Adipocyte (in vitro differentiated cells): Measurements from ENCODE around the gene CDC42BPB.
A peak's percentile ranks its signal among the peaks of the same experiment; 100 is the strongest.
"Not testable (repeated sequence)": the region's sequence is repeated elsewhere in the genome, so short reads cannot be mapped to it uniquely, and the experiment has no call there.

ENCODE experiments used
- DNase-seq: peaks from one replicate; pipeline ENCODE4 v3.0.0-alpha.2; 2015; ENCODE audit warnings: low read depth
- H3K27me3 ChIP-seq: replicated peaks from 2 replicates; pipeline ENCODE4 v1.7.0; 2013; ENCODE audit warnings: mild to moderate bottlenecking, low read length, moderate library complexity; ENCODE audit not compliant: control insufficient read depth, insufficient read depth
- H3K36me3 ChIP-seq: 2 replicates; pipeline ENCODE4 v1.7.0; 2013; ENCODE audit warnings: low read length, mild to moderate bottlenecking, moderate library complexity; ENCODE audit not compliant: control insufficient read depth, insufficient read depth, severe bottlenecking
- H3K4me1 ChIP-seq: 2 replicates; pipeline ENCODE4 v1.7.0; 2013; ENCODE audit warnings: mild to moderate bottlenecking, low read length, moderate library complexity; ENCODE audit not compliant: control insufficient read depth, insufficient read depth
- H3K4me3 ChIP-seq: 2 replicates; pipeline ENCODE4 v1.7.0; 2013; ENCODE audit warnings: mild to moderate bottlenecking, low read length, moderate library complexity
- H3K9ac ChIP-seq: 2 replicates; pipeline ENCODE4 v1.7.0; 2013; ENCODE audit warnings: mild to moderate bottlenecking, low read length, moderate library complexity
- H3K9me3 ChIP-seq: 2 replicates; pipeline ENCODE4 v1.7.0; 2013; ENCODE audit warnings: mild to moderate bottlenecking, low read length, moderate library complexity; ENCODE audit not compliant: control insufficient read depth

CDC42BPB gene

DNA sequence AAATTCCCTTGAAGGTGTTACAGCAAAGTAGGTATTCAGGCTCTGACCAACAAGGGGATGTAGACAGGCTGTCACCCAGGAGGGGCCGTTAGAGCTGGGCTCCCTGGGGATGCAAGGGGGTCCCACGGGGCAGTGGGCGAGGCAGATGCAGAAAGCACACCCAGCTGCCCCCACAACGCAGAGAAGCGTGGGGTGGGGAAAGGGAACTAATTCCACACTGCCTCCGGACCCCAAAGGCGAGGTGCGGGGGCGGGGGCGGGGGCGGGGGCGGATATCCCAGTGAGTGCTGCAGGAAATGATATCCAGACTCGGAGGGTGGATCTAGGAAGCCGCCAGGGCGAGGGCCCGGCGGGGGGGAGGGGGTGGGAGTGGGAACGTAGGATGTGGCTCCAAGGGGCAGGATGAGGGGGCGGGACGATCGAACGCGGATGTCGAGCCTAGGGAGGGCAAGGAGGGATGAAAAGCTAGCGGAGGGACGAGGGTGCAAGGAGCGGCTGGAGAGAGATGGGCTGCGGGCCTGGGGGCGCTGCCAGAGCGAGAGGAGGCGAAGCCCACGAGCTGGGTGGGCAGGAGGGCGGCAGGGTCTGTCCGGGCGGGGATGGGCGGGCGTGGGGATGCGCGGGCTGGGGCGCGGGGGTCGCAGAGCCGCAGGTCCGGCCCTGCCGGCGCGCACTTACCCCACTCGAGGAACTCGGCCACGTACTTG is 874 bp downstream of the CDC42BPB start:
- Histone ChIP-seq H3K4me3 (peak overlapping the region; percentile 87), H3K9me3 (no peaks in the 10 kb centered on the region), H3K36me3 (no peaks in the 10 kb centered on the region), H3K9ac (peak overlapping the region; percentile 99), H3K27me3 (no peaks in the 10 kb centered on the region), H3K4me1 (peaks cover 37% of the 10 kb centered on the region)
- peak; percentile 76 for DNase-seq

DNA sequence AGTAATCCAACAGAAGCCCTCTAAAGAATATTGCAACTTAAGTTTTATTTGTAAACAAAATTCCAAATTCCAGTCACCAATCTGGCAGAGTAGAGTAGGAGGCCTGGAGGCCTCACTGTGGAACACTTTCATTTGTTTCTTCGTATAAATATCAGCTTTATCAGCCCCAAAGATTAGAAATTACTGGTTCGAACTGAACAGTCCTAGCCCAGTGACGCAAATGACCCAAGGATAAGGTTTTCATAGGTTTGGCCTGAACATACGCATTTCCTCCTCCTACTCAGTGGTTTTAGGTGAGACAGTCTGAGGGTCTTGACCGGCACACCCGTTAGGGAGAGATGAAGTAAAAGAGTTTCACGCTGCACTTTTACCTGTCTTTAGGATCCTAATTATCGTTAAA is 1.7 kb downstream of the CDC42BPB start:
- Histone ChIP-seq H3K4me3 (peak overlapping the region; percentile 87), H3K27me3 (no peaks in the 10 kb centered on the region), H3K4me1 (peaks cover 39% of the 10 kb centered on the region), H3K9me3 (no peaks in the 10 kb centered on the region), H3K36me3 (no peaks in the 10 kb centered on the region), H3K9ac (peak overlapping the region; percentile 87)
- DNase-seq = no peak

DNA sequence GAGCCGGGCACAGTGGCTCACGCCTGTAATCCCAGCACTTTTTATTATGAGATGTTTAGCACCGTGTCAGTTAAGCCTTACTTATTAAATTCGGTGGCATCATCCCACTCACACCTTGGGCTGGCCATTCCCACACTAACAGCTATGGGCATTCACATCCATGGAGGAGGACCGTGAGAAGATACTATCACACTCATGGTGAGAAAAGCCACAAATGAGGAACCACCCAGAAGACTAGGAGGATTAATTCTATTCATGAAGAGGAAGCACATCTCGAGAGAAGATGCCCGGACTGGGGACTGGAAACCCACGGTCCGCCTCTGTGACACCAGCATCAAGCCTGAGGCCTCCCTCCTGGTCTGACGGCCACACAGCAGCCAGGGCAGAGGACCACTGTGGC is 4.9 kb downstream of the CDC42BPB start:
- DNase-seq = no peak
- H3K4me3 ChIP-seq = no peak overlapping the region

DNA sequence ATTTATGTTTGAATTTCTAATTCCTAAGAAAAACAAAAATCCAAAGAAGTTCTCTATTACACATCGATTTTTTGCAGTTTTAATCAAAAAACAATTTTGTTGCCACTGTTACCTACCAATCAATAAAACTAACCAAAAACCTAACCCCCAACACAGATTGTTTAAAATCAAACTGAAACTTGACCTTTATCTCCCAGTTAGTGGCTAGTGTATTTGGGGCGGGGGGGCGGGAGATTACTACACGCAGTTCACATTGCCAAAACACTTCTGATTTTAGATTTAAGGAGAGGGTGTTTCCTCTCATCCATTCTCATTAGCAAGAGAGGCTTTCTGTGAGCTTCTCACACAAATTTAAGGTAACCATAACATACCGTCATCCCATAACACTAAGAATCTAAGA is 6.4 kb downstream of the CDC42BPB start:
- Histone ChIP-seq H3K4me3 (no peak overlapping the region), H3K4me1 (peaks cover 31% of the 10 kb centered on the region)

More for the DNA sequence above, 4.9 kb downstream of the CDC42BPB start:
- peaks cover 29% of the 10 kb centered on the region for H3K4me1 ChIP-seq
- H3K36me3 ChIP-seq = peaks cover 3% of the 10 kb centered on the region
- H3K9me3 ChIP-seq = no peaks in the 10 kb centered on the region
- H3K27me3 ChIP-seq = no peaks in the 10 kb centered on the region
- H3K9ac ChIP-seq = no peak overlapping the region

DNA sequence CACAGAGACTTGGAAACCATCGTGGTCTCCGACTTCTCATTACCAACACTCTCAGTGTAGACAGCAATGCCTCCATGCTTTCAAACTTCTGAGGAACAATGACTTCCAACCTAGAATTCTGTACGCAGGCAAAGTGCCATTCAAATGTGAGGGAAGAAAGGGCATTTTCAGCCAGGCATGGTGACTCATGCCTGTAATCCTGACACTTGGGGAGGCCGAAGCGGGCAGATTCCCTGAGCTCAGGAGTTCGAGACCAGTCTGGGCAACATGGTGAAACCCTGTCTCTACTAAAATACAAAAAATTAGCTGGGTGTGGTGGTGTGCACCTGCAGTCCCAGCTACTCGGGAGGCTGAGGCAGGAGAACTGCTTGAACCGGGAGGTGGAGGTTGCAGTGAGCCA is 9.9 kb downstream of the CDC42BPB start:
- not testable (repeated sequence) for H3K4me3 ChIP-seq, H3K9me3 ChIP-seq, H3K9ac ChIP-seq, H3K27me3 ChIP-seq, DNase-seq
- H3K36me3 ChIP-seq = peaks cover 11% of the 10 kb centered on the region
- H3K4me1 ChIP-seq = peaks cover 18% of the 10 kb centered on the region

More for the DNA sequence above, 6.4 kb downstream of the CDC42BPB start:
- H3K9me3 ChIP-seq = no peaks in the 10 kb centered on the region
- no peaks in the 10 kb centered on the region for H3K27me3 ChIP-seq
- H3K36me3 ChIP-seq = peaks cover 3% of the 10 kb centered on the region
- DNase-seq = no peak
- no peak overlapping the region for H3K9ac ChIP-seq

DNA sequence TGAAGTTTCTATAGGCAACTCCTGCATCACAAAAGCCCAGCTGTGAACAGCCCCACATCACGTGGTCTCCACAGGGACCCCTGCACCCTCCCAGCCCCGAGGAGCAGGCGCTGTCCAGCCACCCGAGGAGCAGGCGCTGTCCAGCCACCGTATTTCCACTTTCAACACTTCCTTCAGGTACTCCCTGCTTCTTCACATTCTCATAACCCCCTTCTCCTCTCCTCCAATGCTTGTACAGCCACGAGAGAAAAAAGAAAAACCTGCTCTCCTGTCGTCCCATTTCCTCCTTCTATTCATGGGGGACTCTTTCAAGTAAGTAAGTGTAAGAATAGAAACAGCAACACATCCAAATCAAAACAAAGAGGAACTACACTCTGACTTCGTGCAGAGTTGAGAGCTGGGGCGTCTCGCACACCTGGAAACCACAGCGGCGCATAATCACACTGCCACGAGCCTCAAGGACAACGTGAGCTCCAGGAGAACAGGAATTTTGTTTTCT is 11.9 kb downstream of the CDC42BPB start:
- no peaks in the 10 kb centered on the region for H3K9me3 ChIP-seq
- H3K9ac ChIP-seq = no peak overlapping the region
- peaks cover 20% of the 10 kb centered on the region for H3K36me3 ChIP-seq
- no peak overlapping the region for H3K4me3 ChIP-seq
- H3K27me3 ChIP-seq = no peaks in the 10 kb centered on the region
- DNase-seq = no peak
- H3K4me1 ChIP-seq = peaks cover 14% of the 10 kb centered on the region

DNA sequence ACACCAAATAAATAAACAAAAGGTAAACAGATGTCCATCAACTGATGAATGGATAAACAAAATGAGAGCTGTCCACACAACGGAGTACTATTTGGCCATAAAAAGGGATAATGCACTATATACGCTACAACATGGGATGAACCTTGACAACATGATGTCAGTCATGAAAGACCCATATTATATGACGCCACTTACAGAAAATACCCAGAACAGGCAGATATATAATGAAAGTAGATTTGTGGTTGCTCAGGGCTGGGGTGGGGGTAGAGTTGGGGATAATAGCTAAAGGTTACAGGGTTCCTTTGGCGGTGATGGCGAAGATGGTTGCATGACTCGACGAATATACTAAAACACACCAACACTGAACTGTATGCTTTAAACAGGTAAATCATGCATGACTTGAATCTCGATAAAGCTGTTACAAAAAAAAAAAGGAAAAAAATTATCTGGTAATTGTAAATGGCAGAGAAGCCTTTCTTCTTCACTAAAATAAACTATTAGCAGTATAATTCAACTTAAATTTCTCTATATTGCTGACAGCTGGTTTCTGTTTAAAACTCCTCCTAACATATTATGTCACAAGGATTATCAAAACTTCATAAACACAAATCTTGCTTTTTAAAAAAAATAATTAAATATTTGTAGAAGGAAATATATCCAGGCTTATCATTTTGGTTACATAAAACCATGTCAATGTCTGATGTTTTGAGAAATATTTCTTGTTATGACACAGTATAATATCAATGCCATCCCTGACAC is 13.9 kb downstream of the CDC42BPB start:
- H3K4me1 ChIP-seq = peaks cover 6% of the 10 kb centered on the region
- no peak for DNase-seq
- no peak overlapping the region for H3K4me3 ChIP-seq

DNA sequence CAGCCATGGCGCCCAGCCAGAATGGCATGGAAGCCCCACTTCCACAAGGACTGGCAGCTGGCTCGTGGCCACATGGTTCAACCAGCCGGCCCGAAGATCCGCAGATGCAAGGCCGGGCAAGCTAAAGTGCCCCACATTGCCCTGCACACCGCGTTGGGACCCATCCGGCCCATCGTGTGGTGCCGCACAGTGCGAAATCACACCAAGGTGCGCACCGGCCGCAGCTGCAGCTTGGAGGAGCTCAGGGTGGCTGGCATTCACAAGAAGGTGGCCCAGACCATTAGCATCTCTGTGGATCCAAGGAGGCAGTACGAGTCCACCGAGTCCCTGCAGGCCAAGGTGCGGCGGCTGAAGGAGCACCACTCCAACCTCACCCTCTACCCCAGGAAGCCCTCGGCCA is 15.9 kb downstream of the CDC42BPB start:
- Histone ChIP-seq H3K9me3 (no peaks in the 10 kb centered on the region), H3K4me1 (peaks cover 3% of the 10 kb centered on the region), H3K27me3 (no peaks in the 10 kb centered on the region), H3K9ac (no peak overlapping the region), H3K36me3 (peaks cover 18% of the 10 kb centered on the region), H3K4me3 (no peak overlapping the region)
- no peak for DNase-seq

More for the DNA sequence above, 13.9 kb downstream of the CDC42BPB start:
- Histone ChIP-seq H3K27me3 (no peaks in the 10 kb centered on the region), H3K9ac (no peak overlapping the region), H3K9me3 (no peaks in the 10 kb centered on the region), H3K36me3 (peaks cover 20% of the 10 kb centered on the region)

DNA sequence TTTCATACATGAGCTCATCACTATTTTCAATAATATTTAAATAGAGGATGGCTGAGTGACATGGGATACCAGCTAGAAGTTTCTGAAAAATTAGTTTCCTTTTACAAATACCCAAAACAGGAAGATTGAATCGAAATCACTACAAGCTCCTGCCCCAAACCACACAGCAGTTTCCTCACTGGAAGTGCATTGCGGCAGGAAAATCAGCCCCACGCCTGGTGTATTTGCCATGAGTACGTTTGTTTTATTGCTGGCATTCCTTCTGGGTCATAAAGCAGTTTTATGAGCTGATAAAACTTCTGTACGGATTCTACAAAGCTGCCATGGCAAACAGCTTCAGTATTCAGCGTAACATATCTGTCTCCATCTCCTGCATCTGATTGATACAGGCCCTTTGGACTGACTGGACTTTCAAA is 23.7 kb downstream of the CDC42BPB start:
- Histone ChIP-seq H3K27me3 (no peaks in the 10 kb centered on the region), H3K36me3 (no peaks in the 10 kb centered on the region), H3K9ac (no peak overlapping the region), H3K9me3 (no peaks in the 10 kb centered on the region), H3K4me1 (peaks cover 5% of the 10 kb centered on the region), H3K4me3 (no peak overlapping the region)
- DNase-seq = no peak

DNA sequence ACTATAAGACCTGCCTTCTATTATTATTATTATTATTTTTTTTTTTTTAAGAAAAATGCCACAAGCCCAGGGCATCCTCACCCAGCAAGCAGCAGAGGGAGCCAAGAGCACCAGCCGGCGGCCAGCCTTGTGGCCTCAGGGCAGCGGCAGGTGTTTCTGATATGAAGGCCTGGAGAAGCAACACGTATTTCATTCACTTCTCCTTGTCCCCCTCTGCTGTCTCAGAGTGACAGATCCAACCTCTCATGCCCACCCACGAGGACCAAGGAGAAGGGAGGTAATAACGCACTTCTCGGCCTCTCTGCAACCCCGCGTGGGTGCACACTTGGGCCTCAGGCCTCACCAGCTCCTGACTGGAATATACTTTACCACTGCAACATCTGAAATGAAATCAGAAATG is 25.4 kb downstream of the CDC42BPB start:
- no peaks in the 10 kb centered on the region for H3K9me3 ChIP-seq
- H3K4me1 ChIP-seq = peaks cover 11% of the 10 kb centered on the region
- DNase-seq = no peak
- no peak overlapping the region for H3K9ac ChIP-seq
- no peak overlapping the region for H3K4me3 ChIP-seq
- H3K27me3 ChIP-seq = no peaks in the 10 kb centered on the region
- no peaks in the 10 kb centered on the region for H3K36me3 ChIP-seq

DNA sequence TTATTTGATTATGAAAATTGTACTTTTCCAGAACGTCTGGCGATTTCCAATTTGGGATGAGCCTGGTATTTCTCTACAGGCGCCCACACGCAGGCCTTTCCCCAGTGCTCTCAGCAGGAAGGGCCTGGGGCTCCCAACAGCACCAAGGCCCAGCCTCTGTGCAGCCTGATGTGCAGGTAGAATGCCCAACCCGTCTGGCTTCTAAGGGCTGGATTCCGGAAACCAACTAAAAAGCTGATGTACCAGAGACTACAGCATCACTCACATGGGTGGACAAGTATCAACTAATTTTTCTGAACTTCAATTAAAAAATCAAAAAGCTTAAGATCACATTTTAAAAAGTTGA is 25.8 kb downstream of the CDC42BPB start:
- Histone ChIP-seq H3K9ac (no peak overlapping the region), H3K27me3 (no peaks in the 10 kb centered on the region), H3K4me1 (peaks cover 11% of the 10 kb centered on the region), H3K9me3 (no peaks in the 10 kb centered on the region), H3K36me3 (no peaks in the 10 kb centered on the region), H3K4me3 (no peak overlapping the region)
- DNase-seq = no peak
